ENCODE results near the gene CORIN.

DNA sequence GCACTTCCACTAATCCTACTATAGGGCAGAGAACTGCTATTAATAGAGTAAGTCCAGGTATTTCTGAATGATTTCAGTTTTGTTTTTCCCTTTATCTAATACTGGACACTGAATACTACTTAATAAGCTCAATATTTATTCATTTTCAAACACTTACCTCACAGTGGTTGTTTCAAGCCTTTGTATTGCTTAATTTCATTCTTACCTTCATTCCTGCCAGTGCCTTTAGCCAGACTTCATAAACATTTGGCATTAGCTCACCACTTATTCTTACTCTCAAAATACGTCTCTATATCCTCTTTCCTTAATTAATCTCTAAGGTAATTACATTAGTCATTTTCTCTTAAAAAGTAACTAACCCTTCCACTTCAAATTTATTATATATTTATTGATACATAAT lies 18.8 kb upstream of the CORIN start:
- TF ChIP-seq, protein P1, sequence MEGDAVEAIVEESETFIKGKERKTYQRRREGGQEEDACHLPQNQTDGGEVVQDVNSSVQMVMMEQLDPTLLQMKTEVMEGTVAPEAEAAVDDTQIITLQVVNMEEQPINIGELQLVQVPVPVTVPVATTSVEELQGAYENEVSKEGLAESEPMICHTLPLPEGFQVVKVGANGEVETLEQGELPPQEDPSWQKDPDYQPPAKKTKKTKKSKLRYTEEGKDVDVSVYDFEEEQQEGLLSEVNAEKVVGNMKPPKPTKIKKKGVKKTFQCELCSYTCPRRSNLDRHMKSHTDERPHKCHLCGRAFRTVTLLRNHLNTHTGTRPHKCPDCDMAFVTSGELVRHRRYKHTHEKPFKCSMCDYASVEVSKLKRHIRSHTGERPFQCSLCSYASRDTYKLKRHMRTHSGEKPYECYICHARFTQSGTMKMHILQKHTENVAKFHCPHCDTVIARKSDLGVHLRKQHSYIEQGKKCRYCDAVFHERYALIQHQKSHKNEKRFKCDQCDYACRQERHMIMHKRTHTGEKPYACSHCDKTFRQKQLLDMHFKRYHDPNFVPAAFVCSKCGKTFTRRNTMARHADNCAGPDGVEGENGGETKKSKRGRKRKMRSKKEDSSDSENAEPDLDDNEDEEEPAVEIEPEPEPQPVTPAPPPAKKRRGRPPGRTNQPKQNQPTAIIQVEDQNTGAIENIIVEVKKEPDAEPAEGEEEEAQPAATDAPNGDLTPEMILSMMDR (IDR thresholded peaks at IDR 0.05 in 2 of 3, conservative IDR thresholded peaks at IDR 0.05 in 1 of 3; ENCODE audit: borderline replicate concordance in 1 of 3, insufficient read depth in 1 of 3, low read depth in 2 of 3, low read length in 2 of 3) = no peak
- TF ChIP-seq, protein P2, sequence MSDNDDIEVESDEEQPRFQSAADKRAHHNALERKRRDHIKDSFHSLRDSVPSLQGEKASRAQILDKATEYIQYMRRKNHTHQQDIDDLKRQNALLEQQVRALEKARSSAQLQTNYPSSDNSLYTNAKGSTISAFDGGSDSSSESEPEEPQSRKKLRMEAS (IDR thresholded peaks at IDR 0.05) = no peak
- TF ChIP-seq, protein P3, sequence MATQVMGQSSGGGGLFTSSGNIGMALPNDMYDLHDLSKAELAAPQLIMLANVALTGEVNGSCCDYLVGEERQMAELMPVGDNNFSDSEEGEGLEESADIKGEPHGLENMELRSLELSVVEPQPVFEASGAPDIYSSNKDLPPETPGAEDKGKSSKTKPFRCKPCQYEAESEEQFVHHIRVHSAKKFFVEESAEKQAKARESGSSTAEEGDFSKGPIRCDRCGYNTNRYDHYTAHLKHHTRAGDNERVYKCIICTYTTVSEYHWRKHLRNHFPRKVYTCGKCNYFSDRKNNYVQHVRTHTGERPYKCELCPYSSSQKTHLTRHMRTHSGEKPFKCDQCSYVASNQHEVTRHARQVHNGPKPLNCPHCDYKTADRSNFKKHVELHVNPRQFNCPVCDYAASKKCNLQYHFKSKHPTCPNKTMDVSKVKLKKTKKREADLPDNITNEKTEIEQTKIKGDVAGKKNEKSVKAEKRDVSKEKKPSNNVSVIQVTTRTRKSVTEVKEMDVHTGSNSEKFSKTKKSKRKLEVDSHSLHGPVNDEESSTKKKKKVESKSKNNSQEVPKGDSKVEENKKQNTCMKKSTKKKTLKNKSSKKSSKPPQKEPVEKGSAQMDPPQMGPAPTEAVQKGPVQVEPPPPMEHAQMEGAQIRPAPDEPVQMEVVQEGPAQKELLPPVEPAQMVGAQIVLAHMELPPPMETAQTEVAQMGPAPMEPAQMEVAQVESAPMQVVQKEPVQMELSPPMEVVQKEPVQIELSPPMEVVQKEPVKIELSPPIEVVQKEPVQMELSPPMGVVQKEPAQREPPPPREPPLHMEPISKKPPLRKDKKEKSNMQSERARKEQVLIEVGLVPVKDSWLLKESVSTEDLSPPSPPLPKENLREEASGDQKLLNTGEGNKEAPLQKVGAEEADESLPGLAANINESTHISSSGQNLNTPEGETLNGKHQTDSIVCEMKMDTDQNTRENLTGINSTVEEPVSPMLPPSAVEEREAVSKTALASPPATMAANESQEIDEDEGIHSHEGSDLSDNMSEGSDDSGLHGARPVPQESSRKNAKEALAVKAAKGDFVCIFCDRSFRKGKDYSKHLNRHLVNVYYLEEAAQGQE (IDR thresholded peaks at IDR 0.05; ENCODE audit: low read depth) = no peak
- TF ChIP-seq SRF (IDR thresholded peaks at IDR 0.05; ENCODE audit: low read depth) (no peak), CBX3 (IDR thresholded peaks at IDR 0.05; ENCODE audit: low read depth) (no peak)

All from HCT116 (cell line).